ENCODE results near the gene PALLD.
"Not testable (repeated sequence)": the region's sequence is repeated elsewhere in the genome, so short reads cannot be mapped to it uniquely, and the experiment has no call there.

The PALLD gene

DNA sequence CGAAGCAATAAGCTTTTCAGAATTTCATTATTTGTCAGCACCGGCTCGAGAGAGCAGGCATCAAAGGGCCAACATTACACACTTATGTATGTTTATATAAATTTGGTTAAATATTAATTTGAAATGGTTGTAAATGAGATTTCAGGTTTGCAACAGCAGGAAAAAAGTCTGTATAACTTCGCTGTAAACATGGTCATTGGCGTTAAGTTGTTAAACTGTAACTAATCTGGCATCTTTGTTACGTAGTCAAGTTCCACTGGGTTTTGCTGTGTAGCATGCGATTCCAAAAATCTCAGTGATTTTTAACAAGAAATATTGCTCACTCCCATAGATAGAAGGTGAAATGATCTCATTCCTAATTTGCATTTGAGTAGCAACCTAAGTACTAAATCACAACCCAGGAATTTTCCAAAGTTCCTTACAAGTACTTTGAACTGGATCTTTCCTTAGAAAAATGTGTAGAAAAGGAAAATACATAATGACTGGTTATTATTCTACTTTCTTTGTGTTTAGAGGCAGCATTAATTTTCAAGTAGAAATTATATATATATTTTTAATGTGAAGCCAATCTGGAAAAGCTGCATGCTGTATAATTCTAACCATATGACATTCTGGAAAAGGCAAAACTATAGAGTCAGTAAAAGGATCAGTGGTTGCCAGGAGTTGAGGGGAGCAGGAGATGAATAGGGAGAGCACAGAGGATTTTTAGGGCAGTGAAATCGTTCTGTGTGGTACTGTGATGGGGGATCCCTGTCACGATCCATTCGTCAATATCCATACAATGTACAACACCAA is 291.1 kb downstream of the PALLD start:
- peaks cover 16% of the 10 kb centered on the region for H3K27me3 Mint-ChIP-seq
- no peaks in the 10 kb centered on the region for H3K9me3 Mint-ChIP-seq
- ATAC-seq: no peak
- H3K36me3 Mint-ChIP-seq: no peaks in the 10 kb centered on the region
- H3K27ac Mint-ChIP-seq: no peak overlapping the region
- H3K4me1 Mint-ChIP-seq: peaks cover 11% of the 10 kb centered on the region
- no peak overlapping the region for H3K4me3 Mint-ChIP-seq

DNA sequence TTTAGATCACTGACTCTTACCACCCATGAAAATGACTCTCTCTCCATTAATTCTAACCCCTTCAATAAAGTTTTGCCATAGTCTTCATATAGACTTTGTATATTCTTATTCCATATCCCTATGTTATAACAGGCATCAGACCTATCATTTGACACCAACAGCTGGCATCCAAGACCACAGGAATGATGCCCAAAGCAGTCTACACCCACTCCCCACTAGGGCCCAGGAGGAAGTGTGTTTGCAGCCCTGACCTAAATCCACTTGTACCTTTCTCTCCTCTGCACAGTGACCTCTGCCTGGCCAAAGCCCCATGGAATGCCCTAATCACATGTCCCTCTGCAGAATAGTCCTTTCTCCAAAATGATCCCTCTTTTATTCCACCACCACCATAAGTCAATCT is 294.0 kb downstream of the PALLD start:
- no peak overlapping the region for H3K4me3 Mint-ChIP-seq

DNA sequence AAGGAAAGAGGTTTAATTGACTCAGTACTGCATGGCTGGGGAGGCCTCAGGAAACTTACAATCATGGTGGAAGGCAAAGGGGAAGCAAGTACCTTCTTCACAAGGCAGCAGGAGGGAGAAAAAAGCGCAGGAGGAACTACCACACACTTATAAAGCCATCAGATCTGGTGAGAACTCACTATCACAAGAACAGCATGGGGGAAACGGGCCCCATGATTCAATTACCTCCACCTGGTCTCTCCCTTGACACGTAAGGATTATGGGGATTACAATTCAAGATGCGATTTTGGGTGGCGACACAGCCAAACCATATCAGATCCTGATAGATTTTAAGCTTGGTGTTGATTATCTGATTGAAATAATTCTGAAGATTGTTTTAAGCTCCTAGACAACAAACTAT is 294.5 kb downstream of the PALLD start:
- H3K4me1 Mint-ChIP-seq: peaks cover 11% of the 10 kb centered on the region
- H3K27ac Mint-ChIP-seq: no peak overlapping the region
- no peaks in the 10 kb centered on the region for H3K36me3 Mint-ChIP-seq
- no peaks in the 10 kb centered on the region for H3K9me3 Mint-ChIP-seq
- H3K4me3 Mint-ChIP-seq: no peak overlapping the region
- H3K27me3 Mint-ChIP-seq: no peaks in the 10 kb centered on the region
- ATAC-seq: no peak

More for the DNA sequence above, 294.0 kb downstream of the PALLD start:
- no peak overlapping the region for H3K27ac Mint-ChIP-seq
- no peaks in the 10 kb centered on the region for H3K9me3 Mint-ChIP-seq
- H3K36me3 Mint-ChIP-seq: no peaks in the 10 kb centered on the region
- H3K27me3 Mint-ChIP-seq: no peaks in the 10 kb centered on the region
- peaks cover 11% of the 10 kb centered on the region for H3K4me1 Mint-ChIP-seq
- ATAC-seq: no peak

DNA sequence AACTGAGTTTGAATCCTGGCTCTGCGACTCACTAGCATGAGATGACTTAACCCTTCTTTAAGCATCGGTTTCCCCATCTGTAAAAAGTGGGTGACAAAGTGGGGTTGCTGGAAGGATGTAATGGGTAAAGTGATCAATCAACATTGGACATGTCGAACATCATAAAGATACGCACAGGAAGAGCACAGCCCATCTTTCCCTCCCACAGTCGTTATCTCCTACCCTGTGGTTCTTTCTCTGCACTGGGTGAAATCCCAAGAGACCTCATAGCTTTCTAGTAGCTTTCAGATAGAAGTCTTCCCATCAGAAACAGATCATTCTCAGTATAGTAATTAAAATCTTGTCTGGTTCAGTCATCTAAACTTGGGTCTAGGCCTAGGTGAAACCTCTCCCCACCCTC is 296.7 kb downstream of the PALLD start:
- no peak overlapping the region for H3K27ac Mint-ChIP-seq
- H3K36me3 Mint-ChIP-seq: no peaks in the 10 kb centered on the region
- peaks cover 11% of the 10 kb centered on the region for H3K4me1 Mint-ChIP-seq
- no peaks in the 10 kb centered on the region for H3K9me3 Mint-ChIP-seq
- no peaks in the 10 kb centered on the region for H3K27me3 Mint-ChIP-seq
- no peak overlapping the region for H3K4me3 Mint-ChIP-seq
- ATAC-seq: no peak

DNA sequence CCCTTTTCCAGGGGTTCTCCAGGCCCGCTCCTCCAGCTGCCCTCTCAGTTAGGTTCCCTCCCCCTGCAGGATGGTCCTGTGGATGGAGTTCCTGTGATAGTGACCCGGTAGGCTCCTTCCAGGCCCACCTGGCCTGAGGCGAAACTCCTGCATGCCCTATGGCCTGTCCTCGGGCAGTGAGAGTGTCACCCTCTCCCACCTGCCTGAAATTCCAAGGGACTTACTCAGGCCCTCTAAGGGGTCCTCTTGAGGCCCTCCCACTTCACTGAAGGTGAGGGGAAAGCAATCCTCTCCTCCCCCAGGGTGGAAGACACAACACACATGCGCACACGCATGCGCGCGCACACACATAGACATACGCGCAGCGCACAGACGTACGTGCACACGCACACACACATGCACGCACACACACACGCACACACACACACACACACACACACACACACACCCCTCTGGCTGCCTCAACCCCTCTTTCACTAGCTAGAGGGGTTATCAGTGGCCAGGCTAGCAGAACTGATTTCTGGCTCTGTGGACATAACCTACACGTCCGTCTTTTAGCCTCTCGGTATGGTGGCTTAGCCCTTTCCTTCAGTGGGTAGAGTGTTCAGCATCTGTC is 297.3 kb downstream of the PALLD start:
- Mint-ChIP-seq H3K36me3 (no peaks in the 10 kb centered on the region), H3K4me3 (no peak overlapping the region), H3K9me3 (no peaks in the 10 kb centered on the region), H3K27me3 (no peaks in the 10 kb centered on the region), H3K4me1 (peaks cover 11% of the 10 kb centered on the region), H3K27ac (no peak overlapping the region)
- no peak for ATAC-seq

DNA sequence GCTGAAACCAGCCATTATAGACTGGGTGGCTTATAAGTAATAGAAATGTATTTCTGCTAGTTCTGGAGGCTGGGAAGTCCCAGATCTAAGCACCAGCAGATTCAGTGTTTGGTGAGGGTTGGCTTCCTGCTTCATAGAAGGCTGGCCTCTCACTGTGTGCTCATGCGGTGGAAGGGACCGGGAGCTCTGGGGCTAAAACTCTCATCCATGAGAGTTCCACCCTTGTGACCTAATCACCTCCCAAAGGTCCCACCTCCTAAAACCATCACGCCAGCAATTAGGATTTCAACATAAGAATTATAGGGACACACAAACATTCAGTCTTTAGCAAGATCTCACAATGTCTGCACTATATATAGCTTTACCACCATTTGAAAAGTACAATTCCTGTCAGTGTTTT is 298.0 kb downstream of the PALLD start:
- no peak overlapping the region for H3K27ac Mint-ChIP-seq

DNA sequence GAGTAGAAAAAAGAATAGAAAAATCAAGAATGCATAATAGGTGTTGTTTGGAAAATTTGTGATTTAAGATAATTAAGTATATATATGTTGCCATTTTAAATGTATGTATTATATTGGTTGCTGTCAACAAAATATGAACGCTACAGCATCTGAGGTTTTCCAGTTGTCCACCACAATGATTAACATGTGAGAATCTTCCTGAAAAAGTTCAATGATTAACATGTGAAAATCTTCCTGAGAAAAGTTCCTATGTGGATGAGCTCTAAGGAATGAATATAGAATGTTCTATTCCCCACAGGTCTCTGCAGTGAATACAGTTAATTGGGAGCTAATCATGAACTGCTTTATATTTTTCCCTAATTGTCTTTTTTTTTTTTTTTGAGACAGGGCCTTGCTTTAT is 298.5 kb downstream of the PALLD start:
- H3K9me3 Mint-ChIP-seq: no peaks in the 10 kb centered on the region
- no peaks in the 10 kb centered on the region for H3K36me3 Mint-ChIP-seq
- H3K4me1 Mint-ChIP-seq: peaks cover 5% of the 10 kb centered on the region
- no peak for ATAC-seq
- H3K4me3 Mint-ChIP-seq: no peak overlapping the region
- no peak overlapping the region for H3K27ac Mint-ChIP-seq
- H3K27me3 Mint-ChIP-seq: peaks cover 10% of the 10 kb centered on the region

More for the DNA sequence above, 298.0 kb downstream of the PALLD start:
- ATAC-seq: no peak
- Mint-ChIP-seq H3K4me1 (peaks cover 9% of the 10 kb centered on the region), H3K36me3 (no peaks in the 10 kb centered on the region), H3K4me3 (no peak overlapping the region), H3K9me3 (no peaks in the 10 kb centered on the region), H3K27me3 (peaks cover 6% of the 10 kb centered on the region)

DNA sequence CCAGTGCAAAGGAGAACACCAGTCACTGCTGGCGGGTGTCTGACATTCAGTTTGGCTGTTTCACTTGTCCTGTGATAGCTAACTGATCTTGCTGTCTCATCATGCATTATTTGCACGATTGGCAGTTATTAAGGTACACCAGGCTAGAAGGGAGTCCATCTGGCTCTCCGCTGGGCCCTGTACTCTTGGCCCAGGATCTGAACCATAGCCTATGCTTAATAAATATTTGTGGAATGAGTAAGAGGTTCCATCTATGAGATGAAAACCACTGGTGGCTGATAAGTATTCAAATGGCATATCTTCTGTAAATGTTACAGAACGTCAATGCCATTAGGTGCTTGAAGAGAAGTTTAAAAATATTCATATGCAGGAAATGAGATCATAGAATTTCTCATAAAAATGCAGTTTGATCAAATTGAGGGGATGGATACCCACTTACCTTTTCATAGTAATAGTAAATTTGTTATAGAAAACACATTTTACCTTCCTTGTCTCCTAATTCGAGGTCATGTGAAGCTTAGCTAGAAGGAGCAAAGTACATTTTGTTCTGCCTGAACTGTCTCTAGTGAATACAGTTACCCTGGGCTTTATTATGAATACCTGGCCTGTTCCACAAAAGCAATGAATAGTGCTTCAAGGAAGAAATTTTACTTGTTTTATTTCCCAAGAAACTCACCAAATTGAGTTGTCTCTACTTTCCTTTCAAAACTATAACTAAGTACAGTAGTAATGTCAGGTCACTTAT is 299.7 kb downstream of the PALLD start:
- no peaks in the 10 kb centered on the region for H3K36me3 Mint-ChIP-seq
- H3K27ac Mint-ChIP-seq: no peak overlapping the region
- no peaks in the 10 kb centered on the region for H3K9me3 Mint-ChIP-seq
- peaks cover 22% of the 10 kb centered on the region for H3K27me3 Mint-ChIP-seq
- H3K4me1 Mint-ChIP-seq: no peaks in the 10 kb centered on the region
- no peak overlapping the region for H3K4me3 Mint-ChIP-seq
- ATAC-seq: no peak

DNA sequence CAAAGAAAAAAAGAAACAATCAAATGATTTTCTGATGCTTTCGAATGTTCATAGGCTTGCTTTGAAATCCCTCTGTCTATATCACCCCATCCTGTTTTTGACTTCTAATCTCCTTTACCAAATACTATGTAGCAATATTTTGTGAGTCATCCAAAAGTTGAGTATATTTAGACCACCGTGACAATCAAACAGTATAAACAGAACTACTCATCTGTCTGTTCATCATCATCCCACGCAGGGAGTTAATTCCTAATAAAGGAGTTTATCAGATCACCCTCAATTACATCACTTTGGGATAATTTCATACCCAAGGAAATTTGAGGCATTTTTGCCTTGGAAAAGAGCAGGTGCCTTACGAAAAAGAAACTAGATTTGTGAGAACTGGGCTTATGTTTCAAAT is 300.3 kb downstream of the PALLD start:
- no peak for ATAC-seq
- Mint-ChIP-seq H3K9me3 (no peaks in the 10 kb centered on the region), H3K4me1 (no peaks in the 10 kb centered on the region), H3K36me3 (no peaks in the 10 kb centered on the region), H3K4me3 (no peak overlapping the region), H3K27me3 (peaks cover 29% of the 10 kb centered on the region), H3K27ac (no peak overlapping the region)

DNA sequence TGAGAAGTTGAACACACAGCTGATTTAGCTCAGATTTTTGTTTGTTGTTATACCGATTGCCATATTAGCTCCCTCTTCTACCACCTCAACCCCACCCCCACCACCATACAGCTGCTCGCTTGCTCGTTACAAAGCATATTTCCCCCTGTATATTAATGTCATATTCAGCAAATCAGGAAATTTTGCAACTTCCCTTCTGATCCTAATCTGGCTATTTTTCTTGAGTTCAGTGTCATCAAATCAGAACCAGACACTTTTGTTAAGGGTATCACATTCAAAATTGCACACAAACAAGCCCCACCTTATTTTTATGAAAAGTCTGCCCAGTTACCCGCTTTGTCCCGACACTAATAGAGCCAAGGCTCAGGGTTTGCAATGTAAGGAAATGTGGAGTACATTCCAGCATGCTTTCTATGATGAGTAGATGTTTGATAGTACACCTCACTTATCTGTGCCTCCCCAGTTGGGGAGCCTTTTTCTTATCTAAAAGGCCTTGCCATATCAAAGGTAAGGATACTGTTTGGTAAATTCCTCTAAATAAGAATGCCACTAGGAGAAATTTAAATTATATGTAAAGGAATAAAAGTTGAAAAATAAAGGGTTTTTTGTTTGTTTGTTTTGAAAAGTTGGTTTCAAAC is 301.0 kb downstream of the PALLD start:
- H3K9me3 Mint-ChIP-seq: no peaks in the 10 kb centered on the region
- H3K27ac Mint-ChIP-seq: no peak overlapping the region
- no peak for ATAC-seq
- H3K4me1 Mint-ChIP-seq: no peaks in the 10 kb centered on the region
- H3K36me3 Mint-ChIP-seq: no peaks in the 10 kb centered on the region
- peaks cover 29% of the 10 kb centered on the region for H3K27me3 Mint-ChIP-seq
- H3K4me3 Mint-ChIP-seq: no peak overlapping the region

DNA sequence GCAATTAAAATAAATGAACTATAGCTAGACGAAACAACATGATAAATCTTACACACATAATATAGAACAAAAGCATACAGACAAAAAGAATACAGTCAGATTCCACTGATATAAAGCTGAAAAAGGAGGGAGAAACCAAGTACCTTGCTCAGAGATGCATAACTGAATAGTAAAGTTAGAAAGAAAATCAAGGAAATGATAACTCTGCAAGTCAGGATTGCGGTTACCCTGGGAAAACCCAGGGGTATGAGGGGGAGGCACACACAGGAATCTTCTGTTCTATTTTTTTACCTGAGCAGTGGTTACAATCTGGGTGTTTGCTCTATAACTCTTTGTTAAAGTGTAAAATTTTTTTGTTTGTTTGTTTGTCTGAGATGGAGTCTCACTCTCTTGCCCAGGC is 304.1 kb downstream of the PALLD start:
- Mint-ChIP-seq H3K9me3 (no peaks in the 10 kb centered on the region), H3K27me3 (peaks cover 29% of the 10 kb centered on the region), H3K4me1 (no peaks in the 10 kb centered on the region), H3K27ac (no peak overlapping the region), H3K4me3 (no peak overlapping the region), H3K36me3 (no peaks in the 10 kb centered on the region)
- no peak for ATAC-seq

DNA sequence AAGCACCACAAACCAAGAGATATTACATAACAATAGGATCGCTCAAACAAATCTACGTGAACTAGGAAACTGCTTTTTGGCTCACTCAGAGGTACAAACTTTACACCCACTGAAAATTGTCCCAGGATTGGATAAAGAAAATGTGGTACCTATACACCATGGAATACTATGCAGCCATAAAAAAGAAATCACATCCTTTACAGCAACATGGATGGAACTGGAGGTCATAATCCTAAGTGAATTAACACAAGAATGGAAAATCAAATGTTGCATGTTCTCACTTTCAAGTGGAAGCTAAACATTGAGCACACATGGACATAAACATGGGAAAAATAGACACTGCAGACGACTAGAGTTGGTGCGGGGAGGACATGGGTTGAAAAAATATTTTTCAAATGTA is 305.4 kb downstream of the PALLD start:
- ATAC-seq: no peak
- Mint-ChIP-seq H3K27me3 (peaks cover 39% of the 10 kb centered on the region), H3K4me3 (no peak overlapping the region), H3K27ac (no peak overlapping the region), H3K9me3 (no peaks in the 10 kb centered on the region), H3K4me1 (no peaks in the 10 kb centered on the region), H3K36me3 (no peaks in the 10 kb centered on the region)

DNA sequence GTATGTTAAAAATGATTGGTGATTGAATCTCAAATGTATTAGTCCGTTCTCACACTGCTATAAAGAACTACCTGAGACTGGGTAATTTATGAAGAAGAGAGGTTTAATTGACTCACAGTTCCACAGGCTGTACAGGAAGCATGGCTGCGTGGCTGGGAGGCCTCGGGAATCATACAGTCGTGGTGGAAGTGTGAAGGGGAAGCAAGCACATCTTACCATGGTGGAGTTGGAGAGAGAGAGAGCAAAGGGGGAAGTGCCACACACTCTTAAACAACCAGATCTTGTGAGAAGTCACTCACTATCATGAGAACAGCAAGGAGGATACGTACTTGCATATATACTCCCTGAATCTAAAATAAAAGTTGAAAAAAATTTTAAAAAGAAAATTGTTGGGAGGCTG is 306.2 kb downstream of the PALLD start:
- not testable (repeated sequence) for H3K4me1 Mint-ChIP-seq, H3K36me3 Mint-ChIP-seq, H3K9me3 Mint-ChIP-seq, H3K27ac Mint-ChIP-seq, ATAC-seq, H3K4me3 Mint-ChIP-seq
- H3K27me3 Mint-ChIP-seq: peaks cover 41% of the 10 kb centered on the region

DNA sequence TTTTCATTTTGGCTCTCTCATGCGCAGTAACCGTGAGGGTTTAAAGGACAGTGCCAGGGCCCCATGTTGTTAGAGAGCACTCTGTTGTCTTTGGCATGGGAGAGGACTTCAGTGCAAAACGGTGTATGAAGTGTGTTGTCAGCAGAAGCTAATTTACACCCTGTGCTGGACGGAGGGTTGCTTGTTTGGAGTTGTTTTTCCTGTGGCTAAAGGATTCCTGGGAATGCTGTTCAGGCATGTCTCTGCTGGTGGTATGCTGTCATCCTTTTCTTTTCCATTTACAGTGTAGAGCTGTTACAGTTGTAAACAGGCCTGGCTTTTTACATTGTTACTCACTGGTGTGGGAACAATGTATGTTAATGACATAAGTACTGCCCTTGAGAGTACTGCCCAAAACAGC is 306.9 kb downstream of the PALLD start:
- Mint-ChIP-seq H3K9me3 (no peaks in the 10 kb centered on the region), H3K27me3 (peaks cover 41% of the 10 kb centered on the region), H3K4me1 (no peaks in the 10 kb centered on the region), H3K27ac (no peak overlapping the region), H3K4me3 (no peak overlapping the region), H3K36me3 (no peaks in the 10 kb centered on the region)
- ATAC-seq: no peak

DNA sequence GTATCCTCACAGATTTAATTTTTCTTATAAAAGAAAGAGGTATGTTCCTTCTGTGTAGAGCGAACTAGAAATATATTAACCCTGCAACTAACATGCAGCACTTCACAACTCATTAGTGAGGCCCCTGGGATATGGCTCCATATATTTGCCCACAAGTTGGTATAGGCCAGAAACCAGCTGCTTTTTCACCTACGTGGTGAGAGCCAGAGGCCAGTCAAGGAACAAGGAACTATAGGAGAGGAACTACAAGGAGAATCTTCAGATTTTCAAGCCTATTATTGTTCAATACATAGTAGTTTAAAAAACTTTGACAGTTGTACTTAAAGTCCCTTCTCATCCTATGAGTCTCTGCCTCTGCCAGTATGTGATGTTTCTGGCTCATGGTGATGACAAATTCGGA is 307.3 kb downstream of the PALLD start:
- H3K27ac Mint-ChIP-seq: no peak overlapping the region
- no peaks in the 10 kb centered on the region for H3K36me3 Mint-ChIP-seq
- no peak overlapping the region for H3K4me3 Mint-ChIP-seq
- no peaks in the 10 kb centered on the region for H3K9me3 Mint-ChIP-seq
- H3K27me3 Mint-ChIP-seq: peaks cover 42% of the 10 kb centered on the region
- ATAC-seq: no peak
- no peaks in the 10 kb centered on the region for H3K4me1 Mint-ChIP-seq

All from stimulated activated memory B cell treated with anti-CD40 and anti-IgM and Interleukin-4, amounts not matched to agents 10 μg/mL and 1 μg/mL and 100 μg/mL, for 72 hours (primary cell).